Measurements from ENCODE around the gene CFAP300.

- TF ChIP-seq CBX8 (IDR thresholded peaks at IDR 0.05; ENCODE audit: borderline replicate concordance, low read depth, low read length) = no peak
- no peak for TF ChIP-seq CTCF (IDR thresholded peaks at IDR 0.05; ENCODE audit: control extremely low read depth in 1 of 3, insufficient read depth in 1 of 3, low read depth in 1 of 3, low read length in 3 of 3)
- TF ChIP-seq NRF1 (IDR thresholded peaks at IDR 0.05; ENCODE audit: low read depth, low read length) = no peak
- TF ChIP-seq EZH2 (IDR thresholded peaks at IDR 0.05; ENCODE audit: low read depth, low read length, severe bottlenecking) = no peak
- TF ChIP-seq JUN (IDR thresholded peaks at IDR 0.05; ENCODE audit: low read depth, low read length) = no peak
- TF ChIP-seq USF2 (IDR thresholded peaks at IDR 0.05; ENCODE audit: low read length) = no peak
- no peak for TF ChIP-seq CBX5 (IDR thresholded peaks at IDR 0.05; ENCODE audit: low read depth, low read length)
- TF ChIP-seq EP300 (IDR thresholded peaks at IDR 0.05; ENCODE audit: borderline replicate concordance in 1 of 2, low read depth in 2 of 2, low read length in 2 of 2) = no peak
- no peak for TF ChIP-seq TCF12 (IDR thresholded peaks at IDR 0.05; ENCODE audit: low read depth, low read length)
- no peak for TF ChIP-seq BACH1 (IDR thresholded peaks at IDR 0.05; ENCODE audit: low read length)
- no peak for TF ChIP-seq EGR1 (IDR thresholded peaks at IDR 0.05; ENCODE audit: borderline replicate concordance, low read depth, low read length)
- no peak for TF ChIP-seq GABPA (IDR thresholded peaks at IDR 0.05; ENCODE audit: borderline replicate concordance, insufficient read depth, low read length)
These were observed 72.8 kb downstream of the CFAP300 start for GRCh38 chr11:102119997-102120396.

Measured in H1 (cell line).